Measurements from ENCODE around the gene KIF25. TPM values are rescaled to one million over a fixed set of nuclear protein-coding genes. Genes with fewer than 3 reads are reported as not detected.

Gene KIF25
- total RNA-seq, 1 donor from 2014 or later: not detected

DNA sequence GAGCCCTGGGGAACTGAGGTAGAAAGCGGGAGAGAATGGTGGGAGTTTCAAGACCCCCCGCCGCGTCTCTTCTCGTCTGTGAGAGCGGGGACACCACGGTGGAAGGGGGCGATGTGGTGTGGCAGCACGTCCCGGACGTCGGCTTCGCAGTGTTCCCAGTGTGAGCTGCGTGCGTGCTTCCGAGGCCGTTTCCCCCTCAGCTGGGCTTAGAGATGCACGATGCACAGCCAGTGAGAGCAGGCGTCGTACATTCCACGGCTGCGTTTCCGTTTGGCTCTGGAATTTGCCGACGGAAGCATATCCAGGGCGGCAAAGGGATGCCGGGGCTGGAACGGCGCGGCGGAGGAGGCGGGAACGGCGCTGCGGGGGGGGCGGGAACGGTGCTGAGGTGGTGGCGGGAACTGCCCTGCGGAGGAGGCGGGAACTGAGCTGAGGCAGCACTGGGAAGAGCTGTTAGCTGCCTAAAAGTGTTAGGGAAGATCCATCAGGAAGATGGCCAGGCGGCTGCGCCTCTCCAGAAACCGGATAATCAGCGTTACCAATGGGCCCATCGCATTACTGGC, 37.7 kb downstream of the KIF25 start:
- intact Hi-C loops (cut with micrococcal nuclease): no loop called here

DNA sequence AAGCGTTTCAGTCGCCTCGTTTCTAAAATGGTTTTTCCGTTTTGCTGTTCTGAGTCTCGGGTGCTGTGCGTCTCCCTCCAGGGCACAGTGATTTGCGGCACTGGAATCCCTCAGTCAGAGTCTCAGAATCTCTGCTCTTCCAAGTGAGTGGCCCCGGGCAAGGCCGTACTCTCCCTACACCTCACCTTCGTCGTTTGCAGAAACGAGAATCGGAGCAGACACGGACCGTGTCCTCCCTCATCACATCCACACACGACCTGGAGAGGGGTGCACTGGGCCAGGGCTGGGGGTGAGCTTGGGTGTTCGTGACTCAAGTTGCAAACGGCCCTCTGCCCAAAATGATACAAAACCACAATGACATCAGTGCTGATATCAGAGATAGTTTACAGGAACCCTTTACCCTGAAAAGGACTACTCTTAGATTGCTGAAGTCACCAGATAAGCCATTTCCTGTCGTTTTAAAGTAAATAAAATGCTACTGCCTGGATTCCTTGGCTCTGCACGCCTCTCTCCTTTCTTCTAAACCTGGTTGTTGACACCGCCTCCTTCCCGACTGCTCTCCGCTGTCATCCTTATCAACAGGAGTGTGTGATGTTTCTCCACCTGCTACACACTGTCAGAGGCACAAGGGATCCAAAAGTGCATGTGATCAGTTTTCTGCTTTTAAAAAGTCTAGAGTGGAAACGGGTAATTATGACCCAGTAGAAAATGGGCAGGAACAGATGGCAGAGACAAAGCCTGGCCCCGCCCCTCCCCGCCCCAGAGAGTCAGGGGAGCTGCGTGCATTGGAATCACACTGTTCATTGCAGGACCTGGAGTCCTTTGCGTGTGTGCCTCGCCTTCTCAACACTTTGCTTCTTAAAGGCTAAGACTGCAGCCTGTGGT, 38.4 kb downstream of the KIF25 start:
- intact Hi-C loops (cut with micrococcal nuclease): no loop called here

DNA sequence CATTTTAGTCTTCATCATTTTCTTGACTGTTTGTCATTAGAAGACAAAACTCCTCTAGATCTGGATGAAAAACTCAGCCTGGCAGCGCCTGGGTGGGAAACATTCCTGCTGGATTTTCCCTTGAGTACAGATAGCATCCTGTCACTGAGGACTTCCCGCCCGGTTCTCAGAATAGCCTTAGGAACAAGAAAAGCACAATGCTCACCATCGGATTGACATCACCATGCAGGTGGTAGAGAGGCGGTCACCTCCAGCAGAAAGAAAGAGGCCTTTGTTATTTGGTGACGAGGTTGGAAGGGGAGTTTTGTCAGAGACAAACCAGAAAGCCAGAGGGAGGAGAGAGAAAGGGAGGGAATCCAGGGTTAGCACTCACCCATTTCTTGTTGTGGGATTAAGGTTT, 39.8 kb downstream of the KIF25 start:
- intact Hi-C loops (cut with micrococcal nuclease): no loop called here

DNA sequence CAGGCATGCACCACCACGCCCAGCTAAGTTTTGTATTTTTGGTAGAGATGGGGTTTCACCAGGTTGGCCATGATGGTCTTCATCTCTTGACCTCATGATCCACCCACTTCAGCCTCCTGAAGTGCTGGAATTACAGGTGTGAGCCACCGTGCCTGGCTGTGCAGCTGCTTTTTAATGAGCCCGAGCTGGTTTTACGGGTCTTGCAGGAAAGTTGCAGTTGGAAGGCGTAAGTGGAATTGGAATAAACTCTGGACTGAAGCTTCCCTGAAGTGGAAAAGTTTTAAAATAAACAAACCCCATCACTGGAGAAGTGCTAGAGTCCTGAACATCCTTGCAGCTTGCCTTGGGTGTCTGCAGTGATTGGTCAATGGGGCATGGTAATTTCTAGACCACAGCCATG, 40.4 kb downstream of the KIF25 start:
- intact Hi-C loops (cut with micrococcal nuclease): no loop called here

DNA sequence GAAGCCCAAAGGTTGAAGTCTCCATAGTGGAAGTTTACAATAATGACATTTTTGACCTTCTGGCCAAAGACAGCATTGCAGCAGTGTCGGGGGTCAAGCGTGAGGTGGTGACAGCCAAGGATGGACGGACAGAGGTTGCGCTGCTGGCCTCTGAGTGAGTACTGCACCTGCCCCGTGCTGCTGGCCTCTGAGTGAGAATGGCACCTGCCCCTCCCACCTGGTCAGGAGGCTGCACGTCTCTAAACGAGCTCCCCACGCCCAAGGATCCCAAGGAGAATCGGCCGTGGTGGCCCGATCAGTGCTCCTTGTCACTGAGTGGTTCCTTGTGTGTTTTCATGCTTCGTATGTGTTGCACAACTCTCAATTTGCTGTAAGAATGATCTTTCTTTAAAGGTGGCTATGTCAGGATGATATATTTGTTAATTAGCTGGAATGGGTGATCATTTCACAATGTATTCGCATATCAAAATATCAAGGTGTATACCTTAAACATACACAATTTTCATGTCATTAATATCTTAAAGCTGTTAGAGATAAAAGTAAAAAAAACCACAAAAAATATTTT, 41.2 kb downstream of the KIF25 start:
- intact Hi-C loops (cut with micrococcal nuclease): no loop called here

DNA sequence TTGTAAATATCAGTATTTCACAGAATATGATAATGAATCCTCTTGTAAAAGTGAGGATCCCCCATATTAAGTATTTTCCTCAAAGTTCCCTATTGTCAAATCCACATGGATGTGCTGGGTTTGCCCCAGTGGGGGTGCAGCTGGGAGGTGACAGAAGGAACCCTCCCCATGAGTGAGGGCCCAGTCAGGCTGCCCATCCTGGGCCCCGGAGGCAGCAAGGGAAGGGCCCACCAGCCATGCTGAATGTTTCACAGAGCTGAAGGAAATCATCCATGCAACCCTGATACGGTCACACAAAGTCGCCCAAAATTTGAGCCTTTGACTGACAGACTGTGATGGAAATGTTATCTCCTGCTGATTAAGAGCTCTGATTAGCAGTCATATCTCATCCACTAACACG, 41.8 kb downstream of the KIF25 start:
- intact Hi-C loops (cut with micrococcal nuclease): no loop called here

DNA sequence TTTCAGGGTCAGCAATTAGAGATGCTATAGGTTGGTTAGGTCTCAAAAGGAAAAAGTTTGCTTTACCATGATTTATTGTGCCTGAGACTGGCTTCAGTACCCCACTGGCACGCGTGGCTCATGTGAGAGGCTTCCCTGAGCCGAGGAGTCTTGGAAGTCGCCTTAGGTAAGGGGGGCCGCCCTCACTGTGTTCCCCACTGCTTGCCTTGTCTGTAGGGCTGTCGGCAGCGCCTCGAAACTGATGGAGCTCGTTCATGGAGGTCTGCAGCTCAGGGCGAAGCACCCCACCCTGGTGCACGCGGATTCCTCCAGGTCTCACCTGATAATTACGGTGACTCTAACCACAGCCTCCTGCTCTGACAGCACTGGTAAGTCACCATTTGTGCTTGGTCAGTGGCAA, 42.4 kb downstream of the KIF25 start:
- intact Hi-C loops (cut with micrococcal nuclease): no loop called here

DNA sequence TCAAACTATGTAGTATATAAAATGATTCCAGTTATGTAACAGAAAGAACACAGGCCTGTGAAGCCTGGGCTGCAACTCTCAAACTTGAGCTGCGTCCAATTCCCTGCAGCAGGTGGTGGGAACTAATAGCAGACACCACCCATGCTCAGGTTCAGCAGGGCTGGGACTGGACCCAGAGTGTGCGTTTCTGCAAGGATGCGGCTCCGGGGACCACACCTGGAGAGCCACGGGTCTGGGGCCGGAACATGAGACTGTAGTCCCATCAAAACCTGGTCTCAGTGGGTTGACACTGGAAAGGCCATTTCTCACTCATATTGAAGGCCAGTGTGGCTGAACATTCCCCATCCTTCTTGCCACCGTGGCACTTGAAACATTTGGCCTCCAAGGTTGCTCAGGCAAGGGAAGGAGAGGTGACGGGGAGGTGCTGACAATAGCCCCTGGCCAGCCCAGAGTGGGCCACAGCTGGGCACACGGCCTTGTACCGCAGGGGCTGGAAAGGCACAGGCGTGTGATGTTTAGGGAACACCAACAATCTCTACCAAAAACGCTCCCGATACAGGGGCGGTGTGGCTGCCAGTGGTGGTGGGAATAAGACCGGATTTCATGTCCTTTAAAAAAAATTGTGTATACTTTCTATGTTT, 43.5 kb downstream of the KIF25 start:
- intact Hi-C loops (cut with micrococcal nuclease): no loop called here

DNA sequence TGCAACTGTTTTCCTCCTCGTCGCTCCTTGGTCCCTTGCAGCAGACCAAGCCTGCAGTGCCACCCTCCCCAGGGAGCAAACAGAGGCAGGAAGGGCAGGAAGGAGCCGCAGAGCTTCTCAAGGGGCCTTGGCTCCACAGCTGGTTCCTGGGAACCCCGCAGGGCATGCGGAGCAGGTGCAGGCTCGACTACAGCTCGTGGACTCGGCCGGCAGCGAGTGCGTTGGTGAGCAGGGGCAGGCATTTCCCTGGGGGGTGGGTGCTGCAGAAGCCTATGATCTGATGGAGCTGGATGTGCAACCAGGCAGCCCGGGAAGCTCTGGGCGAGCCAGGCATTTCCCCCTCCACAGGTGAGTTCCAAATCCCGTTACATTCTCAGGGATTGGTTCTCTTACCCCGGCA, 44.5 kb downstream of the KIF25 start:
- intact Hi-C loops (cut with micrococcal nuclease): no loop called here

DNA sequence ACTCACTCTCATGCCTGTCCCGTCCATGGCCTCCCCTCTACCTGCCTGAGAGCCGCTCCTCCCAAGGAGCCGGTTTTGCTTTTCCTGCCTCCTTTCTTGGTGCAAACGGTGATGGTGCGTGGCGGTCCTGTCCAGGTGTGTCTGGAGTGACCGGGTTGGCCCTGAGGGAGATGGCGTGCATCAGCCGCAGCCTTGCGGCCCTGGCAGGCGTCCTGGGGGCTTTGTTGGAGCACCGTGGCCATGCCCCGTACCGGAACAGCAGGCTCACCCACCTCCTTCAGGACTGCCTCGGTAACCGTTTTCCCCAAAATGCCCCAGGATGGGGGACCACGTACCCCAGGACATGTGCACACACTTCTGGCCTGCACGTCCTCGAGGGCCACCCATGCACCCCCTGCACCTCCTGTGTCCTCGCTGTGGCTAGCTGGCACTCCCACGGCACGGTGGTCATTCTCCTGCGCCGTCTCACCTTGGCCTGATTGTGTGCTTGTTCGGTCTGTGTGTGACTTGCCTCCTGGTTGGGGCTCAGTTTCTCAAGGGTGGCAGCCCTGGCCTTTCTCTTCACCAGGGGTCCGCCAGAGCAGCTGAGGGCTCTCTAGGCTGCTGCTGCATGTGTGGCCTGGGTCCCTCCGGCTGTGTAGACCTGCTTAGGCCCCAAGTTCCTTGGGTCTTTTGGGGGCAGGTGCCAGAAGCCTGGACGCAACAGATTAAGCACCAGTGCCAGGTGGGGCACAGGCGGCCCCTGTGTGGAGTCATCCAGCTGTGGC, 45.1 kb downstream of the KIF25 start:
- intact Hi-C loops (cut with micrococcal nuclease): no loop called here

DNA sequence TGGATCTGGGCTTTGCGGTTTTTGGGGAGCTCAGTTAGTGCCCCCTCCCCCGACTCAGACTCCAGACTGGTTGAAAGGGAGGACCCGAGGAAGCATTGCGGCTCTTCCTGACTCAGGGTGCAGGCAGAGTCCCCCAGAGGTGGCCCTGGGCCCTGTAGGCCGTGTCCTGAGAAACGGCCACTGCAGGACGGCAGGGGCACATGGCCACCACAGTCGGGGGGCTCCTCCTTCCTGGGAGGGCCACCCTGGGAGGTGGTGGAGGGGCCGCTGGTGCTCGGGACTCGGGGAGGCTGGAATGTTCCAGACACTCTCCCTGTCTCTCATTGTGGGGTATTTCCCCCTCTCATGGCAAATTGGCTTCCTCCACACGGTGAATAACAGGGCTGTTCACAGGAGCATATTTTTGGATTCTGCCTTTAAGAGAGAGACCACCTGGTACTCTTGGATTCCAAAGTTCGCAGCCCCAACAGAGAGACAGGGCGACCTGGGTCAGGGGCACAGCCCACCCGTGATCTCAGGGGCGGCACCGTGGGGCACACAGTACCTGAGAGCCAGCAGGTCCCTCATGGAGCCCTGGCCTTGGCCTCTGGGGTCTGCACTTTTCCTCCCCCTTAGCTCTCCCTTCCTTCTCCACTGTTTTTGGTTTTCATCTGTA, 45.8 kb downstream of the KIF25 start:
- intact Hi-C loops (cut with micrococcal nuclease): no loop called here

DNA sequence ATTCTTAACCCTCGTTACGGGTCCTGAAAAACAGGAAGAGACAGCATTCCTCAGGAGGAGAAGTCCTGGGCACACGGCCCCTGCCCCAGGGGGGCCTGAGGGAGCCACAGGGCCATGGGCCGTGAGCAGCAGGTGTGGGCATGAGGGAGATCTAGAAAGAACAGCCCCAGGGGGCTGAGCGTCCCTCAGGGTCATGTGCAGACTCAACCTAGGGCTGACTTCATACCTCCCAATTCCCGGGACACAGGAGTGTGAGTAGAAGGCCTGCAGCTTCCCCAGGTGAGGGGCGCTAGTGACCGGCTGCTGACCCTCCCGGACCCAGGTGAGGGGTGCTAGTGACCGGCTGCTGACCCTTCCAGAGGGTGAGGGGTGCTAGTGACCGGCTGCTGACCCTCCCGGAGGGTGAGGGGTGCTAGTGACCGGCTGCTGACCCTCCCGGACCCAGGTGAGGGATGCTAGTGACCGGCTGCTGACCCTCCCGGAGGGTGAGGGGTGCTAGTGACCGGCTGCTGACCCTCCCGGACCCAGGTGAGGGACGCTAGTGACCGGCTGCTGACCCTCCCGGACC, 46.5 kb downstream of the KIF25 start:
- intact Hi-C loops (cut with micrococcal nuclease): no loop called here

DNA sequence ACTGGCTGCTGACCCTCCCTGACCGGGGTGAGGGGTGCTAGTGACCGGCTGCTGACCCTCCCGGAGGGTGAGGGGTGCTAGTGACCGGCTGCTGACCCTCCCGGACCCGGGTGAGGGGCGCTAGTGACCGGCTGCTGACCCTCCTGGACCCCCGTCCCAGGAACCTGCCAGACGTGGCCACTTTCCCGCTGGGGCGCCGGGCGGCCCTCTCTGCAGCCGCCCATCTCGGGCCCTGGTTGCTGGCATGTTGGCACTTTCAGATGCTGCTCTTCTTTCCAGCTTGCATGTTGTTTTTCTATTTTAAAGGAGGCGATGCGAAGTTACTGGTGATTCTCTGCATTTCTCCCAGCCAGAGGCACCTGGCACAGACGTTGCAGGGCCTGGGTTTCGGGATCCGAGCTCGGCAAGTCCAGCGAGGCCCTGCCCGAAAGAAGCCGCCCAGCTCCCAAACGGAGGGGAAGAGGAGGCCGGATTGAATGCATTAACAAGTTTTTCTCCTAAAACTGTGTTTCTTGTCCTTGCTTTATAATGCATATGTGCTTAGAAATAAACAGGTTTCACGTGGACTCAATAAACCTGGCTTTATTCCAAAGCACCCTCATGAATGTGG, 47.2 kb downstream of the KIF25 start:
- intact Hi-C loops (cut with micrococcal nuclease): no loop called here

DNA sequence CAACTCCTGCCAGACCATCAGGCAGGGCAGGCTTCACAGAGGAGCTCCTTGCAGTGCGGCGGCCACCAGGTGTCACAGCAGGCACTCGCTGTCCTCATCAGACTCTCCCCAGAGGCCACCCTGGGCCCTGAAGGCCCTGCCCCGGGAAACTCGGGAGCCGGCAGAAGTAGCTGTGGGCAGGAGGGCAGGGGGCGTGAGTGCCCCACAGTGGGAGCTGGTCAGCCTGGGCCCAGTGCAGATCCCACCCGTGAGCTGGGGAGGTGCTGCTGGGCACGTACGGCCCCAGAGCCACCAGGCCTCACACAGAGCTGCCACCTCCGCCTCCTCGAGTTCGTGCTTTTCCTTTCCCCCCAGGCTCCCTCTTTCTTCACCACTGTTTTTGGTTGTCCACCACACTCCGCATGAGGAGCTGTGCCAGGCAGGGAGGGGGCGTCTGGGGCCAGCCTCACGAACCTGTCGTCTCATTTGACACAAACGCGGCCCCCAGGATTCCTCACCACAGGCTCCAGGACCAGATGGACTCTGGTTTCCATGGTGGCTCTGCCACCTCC, 47.7 kb downstream of the KIF25 start:
- intact Hi-C loops (cut with micrococcal nuclease): no loop called here

DNA sequence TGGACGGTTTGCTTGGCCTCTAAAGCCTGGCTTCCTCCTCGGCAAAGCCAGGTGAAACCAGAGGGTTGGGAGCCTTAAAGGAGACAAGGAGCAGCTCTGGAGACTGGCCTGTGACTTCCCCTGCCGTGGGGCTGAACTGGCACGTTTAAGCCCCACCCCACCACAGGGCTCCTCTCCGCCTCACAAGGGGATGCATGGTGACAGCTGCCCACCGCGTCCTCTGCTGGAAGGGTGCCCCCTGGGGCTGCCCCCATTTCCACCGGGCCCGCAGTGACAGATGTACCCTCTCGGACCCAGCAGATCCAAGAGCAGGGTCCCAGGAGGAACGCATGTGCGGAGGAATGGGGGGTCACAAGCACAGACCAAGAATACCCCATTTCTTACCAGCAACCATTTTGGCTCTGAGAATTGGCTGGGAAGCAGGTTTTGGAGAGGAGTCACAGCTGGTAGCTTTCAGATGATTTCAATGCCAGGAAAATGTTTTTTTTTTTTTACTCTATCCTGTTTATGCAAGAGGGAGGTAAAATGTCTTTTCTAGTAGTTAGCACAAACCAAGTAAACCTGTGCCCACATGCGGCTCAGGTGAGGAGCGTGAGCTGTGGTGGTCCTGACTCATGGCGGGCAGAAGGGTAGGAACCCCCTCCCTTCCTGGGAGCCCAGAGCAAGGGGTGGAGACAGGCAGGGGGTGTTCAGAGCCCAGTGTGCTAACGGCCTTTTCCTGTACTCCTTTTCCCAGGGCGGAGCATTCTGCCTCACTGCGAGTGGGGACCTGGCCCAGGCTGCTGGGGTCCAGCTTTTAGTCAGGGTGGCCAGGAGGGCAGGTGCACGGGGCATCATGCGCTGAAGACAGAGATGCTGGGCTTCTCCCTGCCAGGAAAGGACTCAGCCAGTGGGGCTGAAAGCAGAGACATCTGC, 48.5 kb downstream of the KIF25 start:
- intact Hi-C loops (cut with micrococcal nuclease): no loop called here

DNA sequence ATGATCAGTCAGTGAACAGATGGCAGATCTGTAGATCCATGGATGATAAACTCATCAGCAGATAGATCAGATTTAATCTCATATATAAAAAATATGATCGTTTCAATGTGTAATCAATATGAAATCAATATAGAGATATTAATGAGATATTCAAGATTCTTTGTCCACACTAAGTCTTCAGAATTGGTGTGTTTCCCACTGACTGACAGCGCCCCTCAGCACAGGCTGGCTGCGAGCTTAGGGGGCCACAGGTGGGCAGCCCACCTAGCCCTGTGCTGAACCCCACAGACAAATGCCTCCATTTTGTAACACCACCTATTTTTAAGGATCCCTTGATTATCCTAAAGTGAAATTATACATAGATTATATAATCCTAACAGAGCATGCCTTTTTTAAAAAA, 49.2 kb downstream of the KIF25 start:
- intact Hi-C loops (cut with micrococcal nuclease): no loop called here

DNA sequence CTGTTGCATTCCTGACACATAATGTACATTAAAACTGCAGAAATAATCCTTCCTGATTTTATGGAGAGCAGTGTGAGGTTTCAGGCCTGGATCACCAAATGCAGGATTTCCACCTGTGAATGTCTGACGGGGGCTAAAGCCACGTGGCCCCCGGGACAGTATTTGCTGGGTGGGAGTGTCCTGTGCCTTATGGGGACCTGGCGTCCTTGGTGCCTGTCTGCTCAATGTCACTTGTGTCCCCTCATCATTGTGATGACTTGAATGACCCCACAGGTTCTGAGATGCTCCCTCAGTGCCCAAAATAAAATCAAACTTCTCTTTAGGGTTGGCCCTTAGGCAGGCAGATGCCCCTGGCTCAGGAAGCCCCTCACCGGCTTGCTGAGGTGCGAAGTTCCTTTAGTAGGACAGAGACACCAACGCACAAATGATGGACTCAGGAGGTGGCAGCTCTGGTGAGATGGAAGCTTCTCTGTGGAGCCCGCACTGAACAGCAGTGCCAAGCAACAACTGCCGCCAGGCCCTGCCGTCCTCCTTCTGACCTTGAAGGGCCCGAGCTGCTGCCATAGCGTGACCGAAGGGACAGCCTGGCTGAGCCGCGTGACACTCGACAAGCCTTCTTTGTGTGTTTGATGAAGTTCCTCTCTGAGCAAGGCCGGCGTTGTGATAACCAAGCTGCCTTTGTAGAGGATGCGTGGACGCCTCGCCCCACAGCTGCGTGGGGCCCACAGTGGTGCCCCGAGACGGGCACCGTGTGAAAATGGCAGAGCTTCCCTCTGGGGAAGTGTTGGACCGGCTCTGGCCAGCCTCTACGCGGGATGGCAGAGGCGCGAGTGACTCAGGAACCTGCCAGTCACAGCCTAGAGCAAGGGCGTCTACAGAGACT, 50.6 kb downstream of the KIF25 start:
- intact Hi-C loops (cut with micrococcal nuclease): no loop called here

DNA sequence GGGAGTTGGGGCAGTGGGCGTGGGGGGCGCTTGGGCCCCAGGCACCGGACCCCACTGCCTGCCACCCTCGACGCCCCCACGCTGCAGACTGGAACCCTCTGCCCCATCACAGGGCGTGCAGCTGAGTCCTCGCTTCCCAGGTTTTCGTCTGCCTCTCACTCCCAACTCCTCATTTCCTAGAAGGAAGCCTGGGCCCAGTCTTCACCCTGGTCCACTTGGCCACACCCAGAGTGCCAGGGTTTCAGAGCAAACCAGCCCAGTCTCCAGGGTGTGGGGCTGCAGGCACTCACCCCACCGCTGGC, 51.2 kb downstream of the KIF25 start:
- intact Hi-C loops (cut with micrococcal nuclease): no loop called here

Data from T-helper 1 cell treated with Interleukin-12 subunit alpha and Interleukin-12 subunit beta and Interleukin-4 antibody, amounts not matched to agents 30 ng/mL and 1 ng/mL, for 36 hours (primary cell).